H1 (cell line): ENCODE data around the gene TBC1D2. TPM values are rescaled to one million over a fixed set of nuclear protein-coding genes. Genes with fewer than 3 reads are reported as not detected.

Source experiments
- CTCF ChIA-PET: fragments of 300-600 bp; sonication (Branson Sonifier 250); formaldehyde crosslinking; loops from one replicate; lab custom pipeline; 2021; ENCODE audit not compliant: partially characterized antibody; lab: Charles Lee
- POLR2A ChIA-PET: fragments of 300-600 bp; sonication (Branson Sonifier 250); formaldehyde crosslinking; loops from one replicate; lab custom pipeline; 2021; ENCODE audit warnings: inconsistent platforms; ENCODE audit not compliant: partially characterized antibody; lab: Charles Lee
- DNase-seq, 2 experiments: peaks; one replicate each; pipeline versions ENCODE4 v3.0.0 to v3.0.0-alpha.2; 2010 to 2022; ENCODE audit warnings: low spot score in 2 of 2, low read depth in 1 of 2, mixed read lengths in 1 of 2
- FAIRE-seq: peaks from 2 replicates; lab custom pipeline; 2011; peaks lifted over from hg19 to GRCh38; lab: Jason Lieb, UNC
- H2AFZ ChIP-seq: 2 replicates; pipeline ENCODE4 v1.8.1; 2012; ENCODE audit warnings: low read length, inconsistent platforms
- H2AK5ac ChIP-seq: 2 replicates; pipeline ENCODE4 v1.6.1; 2013; ENCODE audit warnings: low read depth, low read length
- H2BK120ac ChIP-seq: replicated peaks from 2 replicates; pipeline ENCODE3; 2013; ENCODE audit warnings: low read depth, low read length, inconsistent platforms
- H2BK12ac ChIP-seq: 2 replicates; pipeline ENCODE4 v1.6.1; 2013; ENCODE audit warnings: low read depth, low read length
- H2BK15ac ChIP-seq: 2 replicates; pipeline ENCODE4 v1.6.1; 2013; ENCODE audit warnings: low read length
- H2BK20ac ChIP-seq: 2 replicates; pipeline ENCODE4 v1.6.1; 2013; ENCODE audit warnings: low read length
- H2BK5ac ChIP-seq: 2 replicates; pipeline ENCODE4 v1.6.1; 2013; ENCODE audit warnings: low read depth, low read length
- H3K14ac ChIP-seq: 2 replicates; pipeline ENCODE4 v1.6.1; 2013; ENCODE audit warnings: inconsistent platforms; ENCODE audit not compliant: insufficient read length
- H3K18ac ChIP-seq: 2 replicates; pipeline ENCODE4 v1.6.1; 2013; ENCODE audit warnings: low read length; ENCODE audit errors: extremely low read depth
- H3K23ac ChIP-seq: 2 replicates; pipeline ENCODE4 v1.6.1; 2013; ENCODE audit warnings: inconsistent platforms; ENCODE audit not compliant: insufficient read length
- H3K23me2 ChIP-seq: 2 replicates; pipeline ENCODE4 v1.6.1; 2013; ENCODE audit warnings: low read depth, low read length
- H3K27ac ChIP-seq: 2 replicates; pipeline ENCODE4 v1.6.1; 2011; ENCODE audit warnings: low read depth, low read length, inconsistent platforms
- H3K27me3 ChIP-seq, 4 experiments: replicated peaks in 1 of 4; 1 replicate in 1 of 4; 2 replicates in 3 of 4; pipeline versions ENCODE4 v1.6.1 to v1.8.1; 2011 to 2013; ENCODE audit warnings: low read length in 3 of 4, mild to moderate bottlenecking in 3 of 4, inconsistent platforms in 2 of 4, mixed read lengths in 2 of 4, moderate library complexity in 1 of 4; ENCODE audit not compliant: control insufficient read depth in 3 of 4, insufficient read depth in 3 of 4; ENCODE audit errors: extremely low read depth in 1 of 4
- H3K36me3 ChIP-seq, 4 experiments: 2 replicates each; pipeline versions ENCODE4 v1.6.1 to v1.8.1; 2011 to 2013; ENCODE audit warnings: mild to moderate bottlenecking in 4 of 4, low read length in 3 of 4, moderate library complexity in 2 of 4, control low read depth in 1 of 4, inconsistent platforms in 1 of 4; ENCODE audit not compliant: insufficient read depth in 4 of 4, control insufficient read depth in 2 of 4
- H3K4ac ChIP-seq: replicated peaks from 2 replicates; pipeline ENCODE3; 2013; ENCODE audit warnings: low read length, low read depth, mixed read lengths, inconsistent platforms; ENCODE audit not compliant: insufficient read length
- H3K4me1 ChIP-seq, 4 experiments: replicated peaks in 1 of 4; 1 replicate in 1 of 4; 2 replicates in 3 of 4; pipeline versions ENCODE4 v1.6.1 to v1.8.1; 2011 to 2013; ENCODE audit warnings: low read length in 3 of 4, inconsistent platforms in 2 of 4, mixed read lengths in 1 of 4; ENCODE audit not compliant: insufficient read depth in 4 of 4, control insufficient read depth in 3 of 4
- H3K4me2 ChIP-seq, 2 experiments: 2 replicates each; pipeline versions ENCODE4 v1.6.1 to v1.8.1; 2011 to 2013; ENCODE audit warnings: low read depth in 2 of 2, low read length in 2 of 2, control low read depth in 1 of 2, inconsistent platforms in 1 of 2, mild to moderate bottlenecking in 1 of 2; ENCODE audit not compliant: insufficient read depth in 1 of 2
- H3K4me3 ChIP-seq, 4 experiments: fragments of 200-600, 300-600 bp in 1 of 4; sonication (generic), shearing (Covaris generic), sonication (Bioruptor Twin) in 1 of 4; 2 replicates each; pipeline versions ENCODE4 v1.5.1 to v1.8.1; 2011 to 2016; ENCODE audit warnings: low read length in 4 of 4, low read depth in 3 of 4, control low read depth in 2 of 4, inconsistent platforms in 2 of 4, mild to moderate bottlenecking in 2 of 4, mixed read lengths in 1 of 4, moderate library complexity in 1 of 4; ENCODE audit not compliant: insufficient read depth in 2 of 4; ENCODE audit errors: extremely low read depth in 1 of 4
- H3K56ac ChIP-seq: replicated peaks from 2 replicates; pipeline ENCODE3; 2013; ENCODE audit warnings: low read depth, mild to moderate bottlenecking, mixed read lengths, low read length, inconsistent platforms; ENCODE audit not compliant: insufficient read length
- H3K79me1 ChIP-seq: 2 replicates; pipeline ENCODE4 v1.6.1; 2013; ENCODE audit warnings: low read depth, low read length, control low read depth
- H3K79me2 ChIP-seq, 2 experiments: 2 replicates each; pipeline versions ENCODE4 v1.6.1 to v1.8.1; 2012 to 2013; ENCODE audit warnings: low read length in 2 of 2, mild to moderate bottlenecking in 2 of 2, inconsistent platforms in 1 of 2; ENCODE audit not compliant: insufficient read depth in 2 of 2, control insufficient read depth in 1 of 2
- H3K9ac ChIP-seq, 4 experiments: replicated peaks in 1 of 4; 1 replicate in 1 of 4; 2 replicates in 3 of 4; pipeline versions ENCODE4 v1.6.1 to v1.8.1; 2011 to 2013; ENCODE audit warnings: low read depth in 3 of 4, low read length in 3 of 4, control low read depth in 2 of 4, mild to moderate bottlenecking in 2 of 4, moderate library complexity in 2 of 4, inconsistent platforms in 1 of 4; ENCODE audit errors: extremely low read depth in 1 of 4
- H3K9me3 ChIP-seq, 2 experiments: 2 replicates each; pipeline versions ENCODE4 v1.6.1 to v1.8.1; 2012 to 2013; ENCODE audit warnings: mild to moderate bottlenecking in 2 of 2, moderate library complexity in 2 of 2, control low read depth in 1 of 2, inconsistent platforms in 1 of 2, low read depth in 1 of 2, low read length in 1 of 2, mixed read lengths in 1 of 2; ENCODE audit not compliant: insufficient read depth in 2 of 2
- H4K20me1 ChIP-seq, 2 experiments: replicated peaks in 1 of 2; 2 replicates each; pipeline versions ENCODE3 to v1.8.1; 2011 to 2013; ENCODE audit warnings: inconsistent platforms in 2 of 2, low read length in 2 of 2, mild to moderate bottlenecking in 1 of 2; ENCODE audit not compliant: insufficient read depth in 2 of 2, control insufficient read depth in 1 of 2
- H4K5ac ChIP-seq: 2 replicates; pipeline ENCODE4 v1.6.1; 2013; ENCODE audit warnings: low read length, low read depth, mixed read lengths, inconsistent platforms; ENCODE audit not compliant: insufficient read length
- H4K8ac ChIP-seq: 2 replicates; pipeline ENCODE4 v1.8.0; 2013; ENCODE audit warnings: mild to moderate bottlenecking, moderate library complexity, low read length, inconsistent platforms; ENCODE audit not compliant: insufficient read depth; ENCODE audit errors: extremely low read depth
- H4K91ac ChIP-seq: replicated peaks from 2 replicates; pipeline ENCODE3; 2013; ENCODE audit warnings: low read length, mixed read lengths, inconsistent platforms; ENCODE audit not compliant: insufficient read length
- BACH1 ChIP-seq: IDR thresholded peaks from 2 replicates; pipeline ENCODE4 v1.6.1; 2012; ENCODE audit warnings: low read length, improper control_type of control experiment
- HDAC2 ChIP-seq, 2 experiments: fragments of 300-600 bp in 1 of 2; sonication (generic) in 1 of 2; IDR thresholded peaks; 2 replicates each; pipeline ENCODE4 v1.6.1; 2011 to 2012; ENCODE audit warnings: low read depth in 2 of 2, low read length in 2 of 2, mild to moderate bottlenecking in 2 of 2, moderate library complexity in 2 of 2, borderline replicate concordance in 1 of 2, inconsistent platforms in 1 of 2
- JUN ChIP-seq: IDR thresholded peaks from 2 replicates; pipeline ENCODE4 v1.6.1; 2011; ENCODE audit warnings: low read depth, mild to moderate bottlenecking, improper control_type of control experiment, low read length
- KDM1A ChIP-seq: fragments of 200-600, 300-600 bp; sonication (generic); IDR thresholded peaks from 2 replicates; pipeline ENCODE4 v1.7.1; 2016; ENCODE audit warnings: mild to moderate bottlenecking, low read length, borderline replicate concordance
- KDM5A ChIP-seq: fragments of 200-600 bp; IDR thresholded peaks from 2 replicates; pipeline ENCODE4 v1.7.1; 2012; ENCODE audit warnings: mild to moderate bottlenecking, low read length, inconsistent platforms, mixed read lengths
- POLR2A ChIP-seq, 2 experiments: IDR thresholded peaks; 1 replicate in 1 of 2; 2 replicates in 1 of 2; pipeline ENCODE4 v1.6.1; 2011; ENCODE audit warnings: low read depth in 2 of 2, low read length in 2 of 2, mild to moderate bottlenecking in 2 of 2; ENCODE audit errors: control extremely low read depth in 1 of 2
- POLR2AphosphoS5 ChIP-seq: IDR thresholded peaks from 2 replicates; pipeline ENCODE4 v1.6.1; 2011; ENCODE audit warnings: low read depth, low read length
- RAD21 ChIP-seq, 2 experiments: IDR thresholded peaks in 1 of 2; conservative IDR thresholded peaks in 1 of 2; 2 replicates each; pipeline ENCODE4 v1.6.1; 2011; ENCODE audit warnings: low read depth in 2 of 2, low read length in 2 of 2, improper control_type of control experiment in 1 of 2, inconsistent platforms in 1 of 2, mild to moderate bottlenecking in 1 of 2, moderate library complexity in 1 of 2
- RFX5 ChIP-seq: IDR thresholded peaks from 2 replicates; pipeline ENCODE4 v1.6.1; 2011; ENCODE audit warnings: low read depth, low read length, improper control_type of control experiment, borderline replicate concordance
- RXRA ChIP-seq: IDR thresholded peaks from 2 replicates; pipeline ENCODE4 v1.6.1; 2011; ENCODE audit warnings: low read depth, mild to moderate bottlenecking, low read length, moderate library complexity; ENCODE audit not compliant: insufficient read depth
- SIN3A ChIP-seq, 2 experiments: IDR thresholded peaks in 1 of 2; conservative IDR thresholded peaks in 1 of 2; 2 replicates each; pipeline ENCODE4 v1.6.1; 2011 to 2012; ENCODE audit warnings: low read length in 2 of 2, improper control_type of control experiment in 1 of 2, low read depth in 1 of 2, mild to moderate bottlenecking in 1 of 2
- TEAD4 ChIP-seq: IDR thresholded peaks from 2 replicates; pipeline ENCODE4 v1.6.1; 2012; ENCODE audit warnings: low read depth, low read length, inconsistent platforms, mixed read lengths
- YY1 ChIP-seq: IDR thresholded peaks from 2 replicates; pipeline ENCODE4 v1.6.1; 2011; ENCODE audit warnings: low read depth, mild to moderate bottlenecking, low read length
- WGBS, 2 experiments: shearing (Covaris generic) in 1 of 2; methylation state at CpG; one replicate each; pipeline versions ENCODE4 v1.1.6 to v1.1.7; 2013 to 2015; ENCODE audit warnings: low lambda C conversion rate in 2 of 2, mixed read lengths in 2 of 2, inconsistent platforms in 1 of 2, low coverage in 1 of 2, missing lambda C conversion rate in 1 of 2; ENCODE audit not compliant: insufficient replicate concordance in 2 of 2, insufficient coverage in 1 of 2, insufficient read length in 1 of 2; ENCODE audit errors: extremely low coverage in 1 of 2, missing lambda C conversion rate in 1 of 2; 5-methylcytosine and 5-hydroxymethylcytosine counted together
- polyA plus RNA-seq, 7 experiments: library from polyadenylated mRNA; depleted of rRNA in 3 of 7; stranded (reverse) in 5 of 7; unstranded in 2 of 7; fragments of >200 nt in 5 of 7; fragments of 200-250 nt in 2 of 7; gene quantifications; 1 replicate in 5 of 7; 2 replicates in 1 of 7; 4 replicates in 1 of 7; pipeline versions ENCODE4 v1.2.1 to v1.2.3, GENCODE V29; 2011 to 2013; ENCODE audit warnings: missing spikeins in 2 of 7, mixed read lengths in 2 of 7
- total RNA-seq: library from RNA; stranded (reverse); fragmentation: NEBNext Ultra II Directional; extraction: Animal tissue kit (Norgen Biotek cat#: 25700); gene quantifications from 2 replicates; pipeline ENCODE4 v1.2.1, GENCODE V29; 2021

The TBC1D2 gene
- total and polyA plus RNA-seq, 2 of the 8 experiments (the other 6 are each of a cell fraction or from before 2014, with no cell fraction given): 7.4 TPM

DNA sequence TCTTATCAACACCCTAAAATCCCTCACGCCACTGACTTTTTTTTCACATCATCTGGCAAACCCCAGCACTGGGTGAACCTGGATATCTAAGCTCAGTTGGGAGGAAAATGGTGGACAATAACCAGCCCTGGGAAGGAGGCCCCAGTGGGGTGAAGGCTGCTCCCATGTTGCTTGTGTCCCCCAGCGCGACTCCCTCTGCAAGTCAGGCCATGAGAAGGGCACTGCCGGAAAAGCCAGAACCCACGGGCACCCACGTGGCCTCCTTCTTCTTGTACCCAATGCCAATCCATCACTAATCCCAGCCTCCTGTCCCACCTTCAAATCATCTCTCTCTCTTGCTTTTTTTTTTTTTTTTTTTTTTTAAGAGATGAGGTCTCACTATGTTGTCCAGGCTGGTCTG is 74.5 kb downstream of the TBC1D2 start:
- H3K27me3 ChIP-seq: no peaks in the 10 kb centered on the region; a peak in 1 of 7 replicates
- FAIRE-seq: no peak
- no peak overlapping the region for H4K91ac ChIP-seq
- no peaks in the 10 kb centered on the region for H3K36me3 ChIP-seq
- H3K4me1 ChIP-seq: peaks cover 0 to 4% (median 2%) of the 10 kb centered on the region in 4 experiments; a peak in 3 of 7 replicates
- TF ChIP-seq SIN3A (conservative IDR thresholded peaks at IDR 0.05 in 1 of 2, IDR thresholded peaks at IDR 0.05 in 1 of 2; ENCODE audit: low read depth in 1 of 2, low read length in 2 of 2) (no peak), POLR2AphosphoS5 (no peak), KDM5A (no peak), HDAC2 (IDR thresholded peaks at IDR 0.05; ENCODE audit: borderline replicate concordance in 1 of 2, low read depth in 2 of 2, low read length in 2 of 2) (no peak), RFX5 (no peak), JUN (no peak), RAD21 (IDR thresholded peaks at IDR 0.05 in 1 of 2, conservative IDR thresholded peaks at IDR 0.05 in 1 of 2; ENCODE audit: low read depth in 2 of 2, low read length in 2 of 2) (no peak), TEAD4 (no peak), YY1 (no peak), KDM1A (no peak), BACH1 (no peak), POLR2A (IDR thresholded peaks at IDR 0.05; ENCODE audit: control extremely low read depth in 1 of 2, low read depth in 2 of 2, low read length in 2 of 2) (no peak), RXRA (no peak)
- TF ChIP-seq, all 59 proteins: peak for 0
- Histone ChIP-seq H3K4me2 (no peak overlapping the region), H3K4ac (no peak overlapping the region), H3K27ac (no peak overlapping the region), H4K8ac (no peak overlapping the region), H2BK120ac (no peak overlapping the region), H3K4me3 (no peak overlapping the region), H3K79me1 (no peaks in the 10 kb centered on the region; the same call in none of the 2 replicates), H3K14ac (no peak overlapping the region), H2AK5ac (no peak overlapping the region), H3K18ac (no peak overlapping the region), H3K56ac (no peak overlapping the region), H3K23me2 (no peaks in the 10 kb centered on the region), H2AFZ (no peak overlapping the region), H2BK20ac (no peak overlapping the region), H3K79me2 (peaks cover 0 to 6% of the 10 kb centered on the region in 2 experiments; a peak in 2 of 4 replicates), H3K9ac (no peak overlapping the region), H4K20me1 (peaks cover 0 to 4% of the 10 kb centered on the region in 2 experiments), H2BK5ac (no peak overlapping the region), H2BK12ac (no peak overlapping the region), H3K9me3 (no peaks in the 10 kb centered on the region), H2BK15ac (no peak overlapping the region), H4K5ac (no peak overlapping the region), H3K23ac (no peak overlapping the region)
- POLR2A ChIA-PET: interaction anchor here (1.1 kb wide), 1 partner anchor 19 kb away, joined by 3 read pairs; no protein-coding TSS in a partner anchor
- 93% methylated on average over 4 of the region's 6 CpGs; no CpG with 5 or more reads in 1 of the 2 experiments for WGBS, 2 experiments
- no peak for DNase-seq
- CTCF ChIA-PET: interaction anchor here (0.9 to 1.8 kb wide), 4 partner anchors 13 to 107 kb away, joined by 3 to 6 read pairs (median 6); no protein-coding TSS in a partner anchor
